Fibroblast of skin of left biceps (primary cell): ENCODE measurements around the gene HIVEP2.

Experiments used
- DNase-seq, 2 experiments: peaks; one replicate each; pipeline ENCODE4 v3.0.0-alpha.2; 2013; ENCODE audit warnings: low read depth in 2 of 2

HIVEP2 gene

DNA sequence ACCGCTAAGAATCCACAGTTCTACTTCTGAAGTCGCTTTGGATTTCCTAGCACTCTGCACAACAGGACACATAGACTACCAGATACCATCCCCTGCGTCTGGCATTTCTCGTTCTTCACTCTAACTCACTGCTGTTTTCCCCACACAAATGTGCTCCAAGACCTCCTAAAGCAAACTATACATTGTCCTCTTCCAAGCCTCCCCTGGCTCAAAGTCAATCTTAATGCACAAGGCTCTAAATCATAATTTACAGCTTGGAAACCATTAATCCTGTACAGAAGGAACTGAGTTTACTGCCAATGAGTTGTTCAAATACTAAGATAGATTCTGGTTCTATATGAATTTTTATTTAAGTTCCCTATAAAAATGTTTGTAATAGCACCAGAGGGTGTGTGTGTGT lies 128.5 kb downstream of the HIVEP2 start:
- no peak for DNase-seq

DNA sequence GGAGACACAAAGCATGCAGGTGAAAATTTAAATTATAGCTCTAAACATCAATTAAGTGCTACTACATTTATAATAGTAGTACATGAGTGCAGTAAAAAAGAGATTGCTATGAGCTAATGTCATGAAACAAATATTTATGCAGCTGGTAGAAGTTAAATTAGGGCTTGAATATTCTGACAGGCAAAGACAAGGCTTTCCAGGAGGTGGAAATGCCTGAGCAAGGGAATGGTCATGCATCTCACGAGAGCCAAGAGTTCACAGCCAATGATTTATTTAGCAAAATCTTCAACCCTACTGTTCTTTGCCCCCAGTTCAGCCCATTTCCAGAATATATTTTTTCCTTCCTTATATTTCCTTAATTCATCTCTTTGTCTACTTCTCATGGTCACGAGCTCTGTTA lies 128.9 kb downstream of the HIVEP2 start:
- no peak for DNase-seq

DNA sequence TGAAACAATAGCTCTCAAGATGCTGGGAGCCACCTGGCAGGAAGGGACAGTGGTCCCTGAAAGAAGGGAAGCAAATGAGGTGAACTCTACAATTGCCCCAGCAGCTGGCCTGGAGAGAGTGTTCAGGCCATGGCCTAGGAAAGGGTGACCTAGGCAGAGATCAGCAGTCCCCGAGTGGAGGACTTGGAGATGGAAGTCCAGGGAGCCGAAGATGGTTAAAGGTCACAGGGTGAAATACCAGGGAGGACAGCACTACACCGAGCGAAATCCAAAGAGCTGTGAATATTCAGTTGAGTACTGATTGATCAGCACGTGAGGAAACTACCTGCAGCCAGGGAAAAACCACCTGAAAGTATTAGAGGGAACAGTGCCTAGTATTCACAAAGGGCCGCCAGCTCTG lies 133.1 kb downstream of the HIVEP2 start:
- DNase-seq = no peak

DNA sequence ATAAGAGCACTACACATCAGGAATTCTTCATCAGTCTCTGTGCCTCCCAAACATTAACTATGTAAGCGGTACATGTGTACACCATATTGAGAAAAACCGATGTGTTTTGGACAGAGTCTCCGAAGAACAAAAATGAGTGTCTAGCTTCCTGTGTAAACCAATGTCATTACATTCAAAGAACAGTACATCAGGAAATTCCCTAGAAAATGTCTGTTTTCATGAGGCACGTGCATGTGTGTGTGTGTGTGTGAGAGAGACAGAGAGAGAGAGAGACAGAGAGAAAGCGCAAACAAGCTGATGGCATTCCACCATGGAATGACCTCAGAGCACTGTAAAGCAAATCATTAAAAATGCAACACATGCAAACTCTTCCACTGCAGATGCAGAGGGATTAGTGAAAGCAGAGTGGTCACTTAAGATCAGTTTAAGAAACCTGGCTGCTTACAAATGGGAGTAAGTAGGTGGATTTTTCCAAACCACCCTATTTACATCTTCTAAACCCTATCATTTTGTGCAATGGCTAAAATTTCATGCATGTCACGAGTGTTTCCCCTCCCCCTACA lies 133.9 kb downstream of the HIVEP2 start:
- peak; percentile 51 to 53 for DNase-seq

DNA sequence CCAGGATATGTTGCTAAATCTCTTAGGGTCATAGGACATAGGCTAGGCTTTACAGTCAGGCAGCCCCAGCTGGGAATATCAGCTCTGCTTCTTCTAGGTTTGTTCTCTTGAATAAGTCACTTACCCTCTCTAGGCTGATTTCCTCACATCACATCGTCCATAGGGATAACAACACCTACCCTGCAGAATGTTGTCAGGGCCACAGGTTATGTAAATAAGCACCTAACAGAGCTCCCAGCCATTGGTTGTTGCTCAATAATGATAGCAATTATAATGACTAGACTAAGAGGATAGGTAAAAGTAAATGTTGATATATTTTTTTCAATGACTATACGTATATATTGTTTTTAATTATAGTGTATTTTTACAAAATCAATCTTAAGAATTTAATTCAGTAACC lies 135.0 kb downstream of the HIVEP2 start:
- no peak for DNase-seq

DNA sequence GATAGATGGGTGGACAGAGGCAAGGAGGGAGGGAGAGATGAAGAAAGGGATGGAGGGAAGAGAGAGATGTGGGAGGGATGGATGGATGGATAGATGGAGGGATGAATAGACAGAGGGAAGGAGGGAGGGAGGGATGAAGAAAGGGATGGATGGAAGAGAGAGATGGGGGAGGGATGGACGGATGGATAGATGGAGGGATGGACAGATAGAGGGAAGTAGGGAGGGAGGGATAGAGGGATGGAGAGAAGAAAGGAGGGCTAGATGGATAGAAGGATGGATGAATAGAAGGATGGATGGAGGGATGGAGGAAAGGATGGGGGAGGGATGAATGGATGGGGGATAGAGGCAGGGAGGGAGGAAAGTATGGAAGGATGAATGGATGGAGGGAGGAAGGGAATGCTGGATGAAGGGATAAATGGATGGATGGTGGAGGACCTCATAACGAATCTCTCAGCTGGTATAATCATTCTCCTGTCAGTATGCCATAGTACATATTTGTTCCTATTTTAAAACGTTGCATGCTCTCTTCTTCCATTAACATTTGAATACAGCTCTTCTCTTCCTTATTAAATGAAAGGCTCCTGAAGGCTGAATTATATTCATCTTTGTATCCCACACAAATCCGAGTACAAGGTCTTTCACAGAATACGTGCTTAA lies 136.4 kb downstream of the HIVEP2 start:
- DNase-seq = no peak

DNA sequence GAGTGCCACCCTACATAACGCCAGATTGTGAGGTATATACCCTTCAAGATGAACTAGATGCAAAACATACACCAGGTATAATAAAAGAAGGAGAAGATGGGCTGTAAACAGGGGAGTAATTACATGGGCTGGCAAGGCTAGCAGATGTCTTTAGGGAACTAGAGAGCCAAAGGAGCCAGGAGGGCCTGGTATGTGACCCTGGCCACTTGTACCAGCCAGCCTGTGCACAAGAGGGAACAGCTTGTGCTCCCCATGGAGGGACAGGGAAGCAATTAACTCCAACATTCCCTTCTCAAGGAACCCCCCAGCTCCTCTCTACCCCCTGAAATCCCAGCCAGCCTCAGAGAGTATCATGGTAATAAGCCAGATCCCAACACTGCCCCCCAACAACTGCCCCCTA lies 139.9 kb downstream of the HIVEP2 start:
- DNase-seq = no peak

DNA sequence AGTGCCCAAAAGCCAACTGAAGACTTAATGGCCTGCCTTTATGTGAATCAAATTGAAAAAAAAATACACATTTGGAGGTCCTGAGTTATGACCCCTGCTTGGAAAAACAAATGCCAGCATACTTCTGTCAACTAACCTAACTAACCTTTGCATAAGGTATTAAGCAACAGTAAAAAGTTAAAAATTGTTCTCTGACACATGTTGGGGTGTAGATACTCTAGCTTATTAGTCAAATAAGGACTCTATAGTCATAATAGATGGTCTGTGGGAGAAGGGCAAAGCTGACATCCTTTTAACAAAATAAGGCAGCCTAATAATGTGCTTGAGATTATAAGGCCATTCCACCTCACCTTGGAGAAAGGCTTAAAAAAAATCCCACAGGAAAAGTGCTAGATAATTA lies 140.5 kb downstream of the HIVEP2 start:
- DNase-seq = no peak

DNA sequence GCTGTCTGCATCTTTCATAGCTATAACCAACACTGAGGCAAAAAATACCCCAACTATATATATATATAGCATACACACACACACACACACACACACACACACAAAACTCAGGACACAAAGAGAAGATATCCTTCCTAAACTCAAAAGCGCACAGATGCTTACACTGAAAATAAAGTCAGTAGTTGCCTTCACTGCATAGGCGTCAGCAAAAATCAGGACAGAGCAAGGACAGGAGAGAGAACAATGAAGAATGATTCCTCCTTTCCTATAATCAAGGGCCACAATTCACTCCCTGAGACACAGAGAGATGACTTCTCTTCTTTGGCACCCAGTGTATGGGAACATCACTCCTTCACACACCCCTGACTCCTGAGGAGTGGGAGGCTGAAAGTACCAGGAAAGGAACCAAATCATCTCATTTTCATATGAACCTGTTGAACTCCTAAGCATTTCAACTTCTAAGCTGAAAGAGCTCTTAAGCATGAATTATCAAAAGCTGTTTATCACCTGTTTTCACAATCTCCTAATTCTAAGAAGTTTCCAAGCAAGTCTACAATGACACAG lies 141.4 kb downstream of the HIVEP2 start:
- no peak for DNase-seq

DNA sequence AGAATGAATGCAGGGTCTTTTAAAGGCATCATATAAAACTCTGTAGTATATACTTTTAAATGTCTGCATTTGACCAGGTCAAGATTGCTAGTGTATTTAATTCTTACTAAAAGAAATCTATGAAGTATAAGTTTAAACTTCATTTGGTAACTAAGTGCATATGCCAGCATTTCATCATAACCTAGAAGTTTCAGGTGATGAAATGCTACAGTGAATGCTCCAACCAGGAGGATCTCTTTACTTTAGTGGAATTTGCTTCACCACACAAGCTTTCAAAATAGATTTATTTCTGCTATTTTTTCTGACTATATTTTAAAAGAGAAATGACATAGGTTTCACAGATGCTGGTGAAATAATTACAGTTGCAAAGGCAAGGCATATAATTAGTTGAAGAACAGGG lies 141.9 kb downstream of the HIVEP2 start:
- DNase-seq = no peak

DNA sequence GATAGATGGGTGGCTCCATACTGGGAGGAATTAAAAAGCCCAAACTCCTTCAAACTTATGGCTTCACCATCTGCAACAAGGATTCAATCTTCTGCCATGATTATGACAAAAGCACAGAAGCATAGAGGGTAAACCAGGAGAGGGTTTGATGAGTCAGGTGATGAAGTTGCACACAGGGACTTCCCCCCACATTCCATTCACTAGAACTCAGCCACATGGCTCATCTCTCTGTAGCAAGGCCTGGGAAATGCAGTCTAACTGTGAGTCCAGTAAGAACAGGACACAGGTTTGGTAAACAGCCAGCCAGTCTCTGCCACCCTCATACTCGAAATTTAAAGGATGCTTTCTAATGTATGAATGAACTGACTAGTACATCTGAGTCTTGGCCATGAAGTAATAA lies 142.9 kb downstream of the HIVEP2 start:
- peak; percentile 92 for DNase-seq

DNA sequence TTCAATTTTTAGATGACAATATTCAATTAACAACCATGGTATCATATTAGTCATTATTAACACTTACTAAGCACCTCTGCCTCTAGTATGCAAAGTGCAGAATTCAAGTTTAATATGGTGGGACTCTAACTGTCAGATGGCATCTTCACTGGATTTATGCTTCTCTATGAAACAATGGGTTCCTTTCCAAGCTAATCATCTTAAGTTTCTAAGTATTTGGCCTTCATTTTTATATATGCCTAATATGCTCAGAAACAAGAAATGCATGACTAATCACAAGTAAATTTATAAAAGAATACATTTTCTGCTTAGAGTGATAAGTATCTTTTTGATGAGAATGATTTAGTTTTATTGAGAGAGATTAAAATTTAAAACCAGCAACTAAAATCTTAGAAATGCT lies 144.7 kb downstream of the HIVEP2 start:
- DNase-seq = no peak

DNA sequence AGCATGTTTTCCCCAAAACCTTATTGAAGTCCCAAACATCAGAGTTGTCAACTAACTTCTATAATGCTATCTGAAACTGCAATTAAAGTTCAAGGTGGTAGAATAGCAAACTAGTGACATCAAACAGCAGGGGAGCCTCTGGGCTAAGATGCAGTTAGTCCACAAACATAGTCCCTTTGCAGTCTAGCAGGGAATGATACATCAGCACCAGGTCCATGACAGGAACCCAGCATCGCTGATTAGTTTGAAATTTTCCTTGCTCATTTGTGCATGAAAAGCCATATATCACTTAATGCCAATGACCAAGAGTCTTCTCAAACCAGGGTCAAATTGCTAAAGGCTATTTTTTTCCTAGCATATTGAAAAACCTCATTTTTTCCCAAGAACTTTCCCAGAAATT lies 145.3 kb downstream of the HIVEP2 start:
- no peak for DNase-seq

DNA sequence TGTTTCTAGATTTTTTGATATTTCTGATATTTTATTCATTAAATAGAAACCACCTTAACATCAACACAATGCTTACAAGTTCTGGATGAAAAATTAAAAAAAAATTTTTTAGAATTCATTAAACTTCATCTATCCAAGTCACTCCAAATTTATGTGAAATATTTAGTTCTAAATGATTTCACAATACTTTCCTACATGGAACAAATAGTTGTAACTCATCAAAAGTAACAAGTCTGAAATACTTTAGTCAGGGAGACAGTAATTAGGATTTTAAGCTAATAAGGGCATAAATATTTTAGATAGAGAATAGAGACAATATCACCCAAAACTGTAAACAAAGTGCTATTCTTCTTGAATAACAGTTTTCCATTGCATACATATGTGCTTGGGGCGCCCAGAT lies 147.8 kb downstream of the HIVEP2 start:
- DNase-seq = no peak

DNA sequence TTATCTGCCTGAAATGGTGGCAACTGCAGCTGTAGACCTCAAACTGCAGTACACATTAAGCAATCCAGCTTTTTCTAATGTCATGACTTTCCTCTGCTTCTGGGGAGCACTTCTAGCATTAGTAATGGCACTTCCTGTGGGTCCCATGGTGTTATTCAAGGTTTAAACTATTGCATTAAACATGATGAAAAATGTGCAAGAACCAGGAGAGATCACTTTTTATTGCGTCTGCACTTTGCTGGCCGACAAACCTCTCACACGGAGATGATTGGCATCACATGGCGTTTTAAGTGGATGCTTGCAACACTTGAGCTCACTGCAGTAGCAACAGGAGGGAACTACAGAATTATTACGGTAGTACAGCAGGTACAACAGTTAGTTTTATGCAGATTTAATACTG lies 148.4 kb downstream of the HIVEP2 start:
- DNase-seq = peak in 1 of 2 experiments; percentile 26

DNA sequence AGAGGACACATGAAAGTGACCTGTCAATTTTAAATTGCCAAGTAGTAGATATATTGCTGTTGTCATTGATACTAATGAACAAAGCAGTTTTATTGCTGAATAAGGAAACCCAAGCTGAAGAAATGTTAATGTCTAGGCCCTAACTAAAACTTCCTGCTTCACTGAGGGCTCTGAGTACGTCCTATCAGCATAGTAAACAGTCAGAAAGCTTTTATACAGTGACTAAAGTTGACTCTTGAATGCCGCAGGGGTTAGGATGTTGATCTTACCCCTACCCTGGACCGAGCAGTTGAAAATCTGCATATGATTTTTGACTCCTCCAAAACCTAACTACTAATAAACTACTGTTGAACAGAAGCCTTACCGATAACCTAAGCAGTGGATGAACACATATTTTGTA lies 149.0 kb downstream of the HIVEP2 start:
- DNase-seq = no peak

DNA sequence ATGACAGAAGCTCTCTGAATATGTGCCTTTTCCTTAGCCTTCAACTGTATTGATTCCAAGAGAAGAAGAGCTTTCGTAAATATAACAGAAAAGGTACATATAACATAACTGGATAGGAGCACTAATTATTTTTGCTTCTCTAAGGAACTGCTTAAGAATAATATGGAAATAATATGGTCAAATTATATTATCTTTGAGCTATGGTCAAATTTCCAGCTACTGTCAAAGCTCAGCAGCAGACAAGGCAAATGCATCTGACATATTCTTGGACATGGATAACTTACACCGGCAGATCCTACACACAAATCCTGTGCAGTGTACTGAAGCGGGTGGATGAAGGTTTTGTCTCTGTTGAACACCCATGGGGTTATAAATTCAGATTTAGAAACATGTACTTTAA lies 150.6 kb downstream of the HIVEP2 start:
- DNase-seq = no peak

DNA sequence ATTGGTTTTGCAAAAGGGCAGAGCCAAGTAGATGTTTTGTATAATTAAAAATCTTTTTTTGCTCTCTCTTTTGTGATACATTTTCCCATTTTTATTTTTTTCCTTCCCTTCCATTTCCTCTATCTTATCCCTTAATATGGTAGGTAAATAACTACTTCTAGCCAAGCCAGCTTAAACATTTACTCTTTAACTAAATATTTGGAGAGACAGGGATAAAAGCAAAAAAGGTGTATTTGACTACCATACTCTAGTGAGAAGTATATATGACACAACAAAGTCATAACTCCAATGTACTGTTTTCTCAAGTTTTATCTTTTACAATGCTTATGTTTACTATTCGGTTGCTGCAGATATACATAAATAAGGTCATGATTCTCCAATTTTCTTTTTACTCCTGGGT lies 154.7 kb downstream of the HIVEP2 start:
- no peak for DNase-seq

DNA sequence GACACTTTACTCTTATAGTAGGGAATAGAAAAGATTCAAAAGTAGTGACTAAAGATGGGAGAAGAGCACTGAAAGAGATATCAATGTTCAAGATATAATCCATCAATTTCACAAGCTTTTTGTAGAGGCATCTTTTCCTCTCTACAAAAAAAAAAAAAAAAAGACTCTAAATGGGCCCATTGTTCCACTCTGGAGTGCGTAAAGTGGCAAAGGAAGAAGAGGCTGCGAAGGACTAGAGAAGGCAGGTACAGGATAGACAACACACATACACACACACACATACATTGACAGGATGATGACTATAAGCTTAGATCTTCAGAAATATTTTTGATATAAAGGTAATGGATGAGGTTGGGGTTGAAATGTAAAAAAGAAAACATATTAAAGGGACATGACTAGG lies 157.6 kb downstream of the HIVEP2 start:
- DNase-seq = no peak

DNA sequence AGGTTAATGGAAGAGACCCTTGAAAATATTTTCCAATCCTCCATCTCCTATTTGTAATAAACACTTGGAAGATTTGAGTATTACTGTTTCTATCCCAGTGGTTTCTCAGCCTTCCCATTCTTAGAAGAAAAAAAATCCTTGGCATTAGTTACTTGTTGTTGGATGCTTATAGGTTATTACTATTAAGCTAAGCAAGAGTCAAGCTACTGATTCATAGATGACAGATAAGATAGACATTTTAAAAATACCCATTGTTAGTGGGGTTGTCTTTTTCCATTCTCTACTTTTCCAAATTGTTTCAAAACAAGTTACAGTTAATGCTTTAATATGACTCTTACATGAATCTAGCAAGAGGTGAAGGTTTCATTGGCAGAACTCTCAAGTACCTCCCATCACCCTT lies 158.5 kb downstream of the HIVEP2 start:
- no peak for DNase-seq

DNA sequence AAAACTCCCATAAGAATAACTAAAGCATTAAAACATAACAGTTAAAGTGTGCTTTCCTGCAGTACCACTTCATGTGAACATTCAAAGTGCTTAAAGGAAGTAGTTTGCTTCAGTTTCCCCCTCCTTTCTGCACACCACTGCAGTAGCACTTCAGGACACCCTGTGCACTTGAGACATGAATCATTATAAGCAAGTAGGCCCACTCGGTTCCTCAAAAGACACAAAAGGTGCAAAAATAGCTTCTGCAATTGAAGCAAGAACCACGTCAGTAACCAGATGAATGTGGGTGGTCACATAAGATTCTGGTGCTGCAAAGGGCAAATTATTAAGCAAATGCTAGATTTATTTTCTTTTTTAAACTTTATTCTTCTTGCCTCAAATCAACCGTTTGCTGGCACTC lies 160.6 kb downstream of the HIVEP2 start:
- no peak for DNase-seq

DNA sequence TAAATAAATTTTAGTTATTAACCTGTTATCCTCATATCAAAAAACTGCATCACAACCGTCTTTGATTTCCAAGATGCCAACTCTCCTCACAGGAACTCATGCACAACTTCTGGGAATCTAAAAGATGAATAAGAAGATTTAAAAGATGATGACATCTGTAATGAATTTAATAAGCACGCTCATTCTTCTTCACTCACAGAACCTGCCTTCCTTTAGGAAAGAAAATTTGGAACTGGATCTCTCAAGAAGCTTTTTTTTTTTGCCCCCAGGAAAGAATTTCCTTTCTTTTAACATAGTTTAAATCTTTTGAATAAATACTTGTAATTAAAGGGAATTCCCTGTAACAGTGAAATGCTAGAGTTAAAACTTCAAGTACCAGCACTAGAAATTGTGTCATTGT lies 161.5 kb downstream of the HIVEP2 start:
- DNase-seq = peak; percentile 37 to 47

DNA sequence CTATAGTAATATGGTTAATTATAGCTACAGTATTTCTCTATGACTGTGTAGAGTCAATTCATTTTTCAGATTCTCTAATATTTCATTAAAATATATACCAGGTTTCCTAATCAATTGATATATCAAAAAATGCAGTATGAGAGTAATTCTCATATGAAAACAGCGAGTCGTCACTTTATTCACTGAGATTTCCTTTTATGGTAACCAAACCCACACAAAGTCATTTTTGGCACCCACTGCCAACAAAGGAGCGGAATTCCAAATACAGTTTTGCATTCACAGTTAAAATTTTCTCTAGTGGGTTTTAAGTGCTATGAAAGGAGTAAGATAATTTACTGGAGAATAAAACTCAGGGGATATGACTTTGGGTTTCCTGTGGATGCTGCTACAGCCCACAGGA lies 163.8 kb downstream of the HIVEP2 start:
- no peak for DNase-seq
